ENCODE results near the gene TRIM24.
"Not testable (repeated sequence)": the region's sequence is repeated elsewhere in the genome, so short reads cannot be mapped to it uniquely, and the experiment has no call there.

TRIM24 gene

GRCh38 chr7:138495485-138495884 lies 35.4 kb downstream of the TRIM24 start:
- no peak for DNase-seq

GRCh38 chr7:138499340-138499739 lies 39.3 kb downstream of the TRIM24 start:
- DNase-seq = no peak

- not testable (repeated sequence) for DNase-seq
Measured at GRCh38 chr7:138500303-138500702, 40.2 kb downstream of the TRIM24 start.

- no peak for DNase-seq
Measured at GRCh38 chr7:138500892-138501291, 40.8 kb downstream of the TRIM24 start.

GRCh38 chr7:138502023-138502767 lies 42.1 kb downstream of the TRIM24 start:
- no peak for DNase-seq

GRCh38 chr7:138505361-138505873 lies 45.4 kb downstream of the TRIM24 start:
- no peak for DNase-seq

- no peak for DNase-seq
Measured at GRCh38 chr7:138506764-138507163, 46.7 kb downstream of the TRIM24 start.

GRCh38 chr7:138510003-138510402 lies 49.9 kb downstream of the TRIM24 start:
- DNase-seq = no peak

- no peak for DNase-seq
Measured at GRCh38 chr7:138512092-138512858, 52.2 kb downstream of the TRIM24 start.

- no peak for DNase-seq
Measured at GRCh38 chr7:138512885-138513284, 52.8 kb downstream of the TRIM24 start.

- no peak for DNase-seq
Measured at GRCh38 chr7:138513344-138513871, 53.3 kb downstream of the TRIM24 start.

GRCh38 chr7:138514044-138514443 lies 54.0 kb downstream of the TRIM24 start:
- no peak for DNase-seq

- DNase-seq = no peak
Measured at GRCh38 chr7:138515001-138515528, 55.0 kb downstream of the TRIM24 start.

- DNase-seq = no peak
Measured at GRCh38 chr7:138519061-138519798, 59.2 kb downstream of the TRIM24 start.

- no peak for DNase-seq
Measured at GRCh38 chr7:138520742-138521141, 60.7 kb downstream of the TRIM24 start.

- no peak for DNase-seq
Measured at GRCh38 chr7:138521837-138522461, 61.9 kb downstream of the TRIM24 start.

- DNase-seq = no peak
Measured at GRCh38 chr7:138524259-138524658, 64.2 kb downstream of the TRIM24 start.

GRCh38 chr7:138525757-138526156 lies 65.7 kb downstream of the TRIM24 start:
- DNase-seq = no peak

- DNase-seq = no peak
Measured at GRCh38 chr7:138527746-138528223, 67.7 kb downstream of the TRIM24 start.

GRCh38 chr7:138536833-138537232 lies 76.8 kb downstream of the TRIM24 start:
- DNase-seq = not testable (repeated sequence)

GRCh38 chr7:138538518-138538917 lies 78.5 kb downstream of the TRIM24 start:
- DNase-seq = no peak

GRCh38 chr7:138538997-138539644 lies 79.1 kb downstream of the TRIM24 start:
- no peak for DNase-seq

All from activated CD4-positive, CD25-positive, alpha-beta regulatory T cell treated with anti-CD3 and anti-CD28 coated beads, Interleukin-2, amount 50 U/mL, for 72 hours (primary cell).